ENCODE results near the gene TNS1.

DNA sequence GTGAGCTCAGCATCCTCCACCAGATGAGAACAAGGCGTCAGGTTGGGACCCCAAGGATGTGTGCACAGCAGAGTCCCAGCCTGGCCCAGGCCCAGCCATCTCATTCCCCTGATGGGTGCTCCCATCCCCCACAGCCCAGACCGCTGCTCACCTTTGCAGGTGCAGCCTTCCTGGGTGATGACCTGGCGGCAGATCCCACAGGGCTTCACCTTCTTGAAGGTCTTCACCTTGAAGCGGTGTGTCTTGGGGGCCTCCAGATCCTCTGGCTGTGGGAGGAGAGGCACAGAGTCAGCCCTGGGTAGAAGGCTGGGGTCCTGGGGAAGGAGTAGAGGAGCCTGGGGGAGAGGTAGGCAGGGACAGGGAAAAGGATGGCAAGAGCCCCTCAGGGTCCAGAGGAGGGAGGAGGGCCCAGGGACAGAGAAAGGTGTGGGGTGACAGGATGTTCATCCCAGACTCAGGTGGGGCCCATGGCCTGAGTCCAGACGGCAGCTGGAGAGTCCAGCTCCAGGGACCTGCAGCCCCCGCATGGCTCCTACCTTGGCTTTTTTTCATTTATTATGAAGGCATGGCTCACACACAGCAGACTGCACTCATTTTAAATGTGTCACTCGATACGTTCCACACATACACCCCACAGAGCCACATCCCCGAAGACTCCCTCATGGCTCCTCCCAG is 11.9 kb downstream of the TNS1 start:
- no peak for TF ChIP-seq GABPA (IDR thresholded peaks at IDR 0.05; ENCODE audit: low read depth)
- TF ChIP-seq, protein P1, sequence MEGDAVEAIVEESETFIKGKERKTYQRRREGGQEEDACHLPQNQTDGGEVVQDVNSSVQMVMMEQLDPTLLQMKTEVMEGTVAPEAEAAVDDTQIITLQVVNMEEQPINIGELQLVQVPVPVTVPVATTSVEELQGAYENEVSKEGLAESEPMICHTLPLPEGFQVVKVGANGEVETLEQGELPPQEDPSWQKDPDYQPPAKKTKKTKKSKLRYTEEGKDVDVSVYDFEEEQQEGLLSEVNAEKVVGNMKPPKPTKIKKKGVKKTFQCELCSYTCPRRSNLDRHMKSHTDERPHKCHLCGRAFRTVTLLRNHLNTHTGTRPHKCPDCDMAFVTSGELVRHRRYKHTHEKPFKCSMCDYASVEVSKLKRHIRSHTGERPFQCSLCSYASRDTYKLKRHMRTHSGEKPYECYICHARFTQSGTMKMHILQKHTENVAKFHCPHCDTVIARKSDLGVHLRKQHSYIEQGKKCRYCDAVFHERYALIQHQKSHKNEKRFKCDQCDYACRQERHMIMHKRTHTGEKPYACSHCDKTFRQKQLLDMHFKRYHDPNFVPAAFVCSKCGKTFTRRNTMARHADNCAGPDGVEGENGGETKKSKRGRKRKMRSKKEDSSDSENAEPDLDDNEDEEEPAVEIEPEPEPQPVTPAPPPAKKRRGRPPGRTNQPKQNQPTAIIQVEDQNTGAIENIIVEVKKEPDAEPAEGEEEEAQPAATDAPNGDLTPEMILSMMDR (IDR thresholded peaks at IDR 0.05; ENCODE audit: insufficient read depth, low read length) = no peak
- TF ChIP-seq SPI1 (IDR thresholded peaks at IDR 0.05; ENCODE audit: borderline replicate concordance, low read depth) = no peak
- TF ChIP-seq POLR2AphosphoS5 (IDR thresholded peaks at IDR 0.05; ENCODE audit: low read depth) = no peak
- no peak for TF ChIP-seq REST (IDR thresholded peaks at IDR 0.05; ENCODE audit: insufficient replicate concordance, low read depth)
